UCSD-AML1 (cell line): Measurements from ENCODE around the gene PRM3.

Experiments
- DNase-seq: peaks from one replicate; lab custom pipeline; 2025; ENCODE audit not compliant: unreplicated experiment; lab: John Stamatoyannopoulos, UW

PRM3 gene

GRCh38 chr16:11248133-11248532 is 25.3 kb downstream of the PRM3 start:
- DNase-seq = no peak

- DNase-seq = no peak
These were observed 27.4 kb downstream of the PRM3 start for GRCh38 chr16:11245988-11246387.

- no peak for DNase-seq
These were observed 28.1 kb downstream of the PRM3 start for GRCh38 chr16:11245222-11245737.

GRCh38 chr16:11242658-11243057 is 30.8 kb downstream of the PRM3 start:
- DNase-seq = no peak

- no peak for DNase-seq
These were observed 31.8 kb downstream of the PRM3 start for GRCh38 chr16:11241480-11242204.

- DNase-seq = peak; percentile 45
These were observed 32.6 kb downstream of the PRM3 start for GRCh38 chr16:11240636-11241473.

GRCh38 chr16:11239644-11240632 is 33.5 kb downstream of the PRM3 start:
- no peak for DNase-seq

- DNase-seq = no peak
These were observed 34.9 kb downstream of the PRM3 start for GRCh38 chr16:11238272-11239202.

- DNase-seq = peak; percentile 66
These were observed 36.8 kb downstream of the PRM3 start for GRCh38 chr16:11236461-11237254.

- DNase-seq = peak; percentile 46
These were observed 37.8 kb downstream of the PRM3 start for GRCh38 chr16:11235703-11235991.

- no peak for DNase-seq
These were observed 38.3 kb downstream of the PRM3 start for GRCh38 chr16:11234884-11235702.

GRCh38 chr16:11233727-11234376 is 39.6 kb downstream of the PRM3 start:
- peak; percentile 71 for DNase-seq

GRCh38 chr16:11232852-11233726 is 40.3 kb downstream of the PRM3 start:
- peak; percentile 88 for DNase-seq

- DNase-seq = no peak
These were observed 41.1 kb downstream of the PRM3 start for GRCh38 chr16:11232302-11232851.

GRCh38 chr16:11231367-11231970 is 42.0 kb downstream of the PRM3 start:
- DNase-seq = no peak

GRCh38 chr16:11229906-11230305 is 43.5 kb downstream of the PRM3 start:
- DNase-seq = no peak
